Testis (tissue), 2 donors: Measurements from ENCODE around the gene ATP2B2.

ENCODE experiments used
- POLR2A ChIP-seq: fragments of 450-650 bp; IDR thresholded peaks from one replicate; pipeline ENCODE4 v1.6.1; 2017; ENCODE audit warnings: antibody characterized with exemption, mild to moderate bottlenecking, moderate library complexity
- TF ChIP-seq, protein P1 (sequence below), 3 experiments: fragments of 450-650 bp in 2 of 3; fragments of 200-600 bp in 1 of 3; sonication (generic) in 1 of 3; IDR thresholded peaks; one replicate each; pipeline ENCODE4 v1.5.1; 2016 to 2019; ENCODE audit warnings: antibody characterized with exemption in 3 of 3, mild to moderate bottlenecking in 2 of 3, moderate library complexity in 1 of 3

- TF ChIP-seq, protein P1, sequence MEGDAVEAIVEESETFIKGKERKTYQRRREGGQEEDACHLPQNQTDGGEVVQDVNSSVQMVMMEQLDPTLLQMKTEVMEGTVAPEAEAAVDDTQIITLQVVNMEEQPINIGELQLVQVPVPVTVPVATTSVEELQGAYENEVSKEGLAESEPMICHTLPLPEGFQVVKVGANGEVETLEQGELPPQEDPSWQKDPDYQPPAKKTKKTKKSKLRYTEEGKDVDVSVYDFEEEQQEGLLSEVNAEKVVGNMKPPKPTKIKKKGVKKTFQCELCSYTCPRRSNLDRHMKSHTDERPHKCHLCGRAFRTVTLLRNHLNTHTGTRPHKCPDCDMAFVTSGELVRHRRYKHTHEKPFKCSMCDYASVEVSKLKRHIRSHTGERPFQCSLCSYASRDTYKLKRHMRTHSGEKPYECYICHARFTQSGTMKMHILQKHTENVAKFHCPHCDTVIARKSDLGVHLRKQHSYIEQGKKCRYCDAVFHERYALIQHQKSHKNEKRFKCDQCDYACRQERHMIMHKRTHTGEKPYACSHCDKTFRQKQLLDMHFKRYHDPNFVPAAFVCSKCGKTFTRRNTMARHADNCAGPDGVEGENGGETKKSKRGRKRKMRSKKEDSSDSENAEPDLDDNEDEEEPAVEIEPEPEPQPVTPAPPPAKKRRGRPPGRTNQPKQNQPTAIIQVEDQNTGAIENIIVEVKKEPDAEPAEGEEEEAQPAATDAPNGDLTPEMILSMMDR (IDR thresholded peaks at IDR 0.05): no peak
- no peak for TF ChIP-seq POLR2A
Measured at GRCh38 chr3:10447110-10447509, 58.3 kb downstream of the ATP2B2 start.
